GM12872 (cell line): Measurements from ENCODE around the gene PNMA8A.

ENCODE experiments used
- TF ChIP-seq, protein P1 (sequence below): IDR thresholded peaks from 3 replicates; pipeline ENCODE4 v1.5.1; 2011; ENCODE audit warnings: low read depth, mild to moderate bottlenecking, low read length, moderate library complexity; ENCODE audit not compliant: insufficient read depth

The PNMA8A gene

DNA sequence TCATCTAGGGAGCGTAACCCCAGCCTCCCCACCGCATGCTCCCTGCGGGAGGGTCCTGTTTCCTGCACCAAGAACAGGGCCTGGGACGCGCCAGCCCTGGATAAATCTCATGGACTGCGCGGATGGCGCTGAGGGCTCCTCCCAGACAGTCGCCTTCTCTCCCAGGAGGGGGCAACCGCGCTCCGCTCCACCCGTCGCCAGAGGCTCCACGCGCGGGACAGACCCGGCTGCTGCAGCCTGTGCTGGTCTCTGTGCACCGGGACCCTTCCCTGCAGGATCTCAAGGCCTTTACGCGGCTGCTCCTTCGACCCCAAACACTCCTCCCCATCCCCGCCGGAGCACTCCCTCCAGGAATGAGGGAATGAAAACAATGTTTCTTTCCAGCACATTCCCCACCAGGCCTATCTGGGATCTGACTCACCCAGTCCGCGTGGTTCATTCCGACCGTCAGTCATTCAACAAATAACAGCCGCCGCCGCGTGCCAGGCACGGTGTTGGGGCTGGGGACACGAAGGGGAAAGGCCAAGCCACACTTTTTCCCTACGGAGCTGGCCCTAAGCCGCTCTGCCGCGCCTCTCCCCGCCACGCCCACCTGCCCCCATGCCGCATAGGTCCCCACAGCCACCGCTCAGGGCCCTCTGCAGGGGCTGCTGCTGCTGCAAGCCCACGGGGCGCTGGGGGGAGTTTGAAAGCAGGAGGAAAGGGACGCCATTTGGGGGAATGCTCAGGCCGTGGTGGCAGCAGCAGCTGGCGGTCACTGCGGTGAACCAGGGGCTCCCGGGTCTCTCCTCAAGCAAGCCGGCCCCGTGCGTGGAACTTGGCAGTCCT lies 18.3 kb upstream of the PNMA8A start:
- TF ChIP-seq, protein P1, sequence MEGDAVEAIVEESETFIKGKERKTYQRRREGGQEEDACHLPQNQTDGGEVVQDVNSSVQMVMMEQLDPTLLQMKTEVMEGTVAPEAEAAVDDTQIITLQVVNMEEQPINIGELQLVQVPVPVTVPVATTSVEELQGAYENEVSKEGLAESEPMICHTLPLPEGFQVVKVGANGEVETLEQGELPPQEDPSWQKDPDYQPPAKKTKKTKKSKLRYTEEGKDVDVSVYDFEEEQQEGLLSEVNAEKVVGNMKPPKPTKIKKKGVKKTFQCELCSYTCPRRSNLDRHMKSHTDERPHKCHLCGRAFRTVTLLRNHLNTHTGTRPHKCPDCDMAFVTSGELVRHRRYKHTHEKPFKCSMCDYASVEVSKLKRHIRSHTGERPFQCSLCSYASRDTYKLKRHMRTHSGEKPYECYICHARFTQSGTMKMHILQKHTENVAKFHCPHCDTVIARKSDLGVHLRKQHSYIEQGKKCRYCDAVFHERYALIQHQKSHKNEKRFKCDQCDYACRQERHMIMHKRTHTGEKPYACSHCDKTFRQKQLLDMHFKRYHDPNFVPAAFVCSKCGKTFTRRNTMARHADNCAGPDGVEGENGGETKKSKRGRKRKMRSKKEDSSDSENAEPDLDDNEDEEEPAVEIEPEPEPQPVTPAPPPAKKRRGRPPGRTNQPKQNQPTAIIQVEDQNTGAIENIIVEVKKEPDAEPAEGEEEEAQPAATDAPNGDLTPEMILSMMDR, result peak; percentile 22; the same call in 1 of the 3 replicates

DNA sequence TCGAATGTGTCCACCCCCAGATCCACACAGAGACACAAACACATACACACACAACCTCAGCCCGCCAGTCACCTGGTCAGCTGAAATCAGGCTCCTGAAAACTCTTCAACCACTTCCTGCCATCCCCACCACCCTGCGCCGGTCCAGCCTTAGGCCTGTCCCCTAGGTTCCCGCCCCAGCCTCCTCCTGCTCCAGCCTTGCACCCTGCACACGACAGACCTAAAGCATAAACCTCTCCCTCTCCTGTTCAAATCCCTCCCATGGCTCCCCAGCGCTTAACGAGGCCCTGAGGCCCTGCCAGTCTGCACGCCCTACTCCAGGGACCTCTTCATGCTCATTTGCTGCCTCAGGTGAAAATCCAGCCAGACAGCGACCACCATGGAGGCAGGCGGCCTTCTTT lies 17.2 kb upstream of the PNMA8A start:
- TF ChIP-seq, protein P1, result no peak

- TF ChIP-seq, protein P1, result peak; percentile 88
Observed at GRCh38 chr19:46487802-46488445, 16.6 kb upstream of the PNMA8A start.

DNA sequence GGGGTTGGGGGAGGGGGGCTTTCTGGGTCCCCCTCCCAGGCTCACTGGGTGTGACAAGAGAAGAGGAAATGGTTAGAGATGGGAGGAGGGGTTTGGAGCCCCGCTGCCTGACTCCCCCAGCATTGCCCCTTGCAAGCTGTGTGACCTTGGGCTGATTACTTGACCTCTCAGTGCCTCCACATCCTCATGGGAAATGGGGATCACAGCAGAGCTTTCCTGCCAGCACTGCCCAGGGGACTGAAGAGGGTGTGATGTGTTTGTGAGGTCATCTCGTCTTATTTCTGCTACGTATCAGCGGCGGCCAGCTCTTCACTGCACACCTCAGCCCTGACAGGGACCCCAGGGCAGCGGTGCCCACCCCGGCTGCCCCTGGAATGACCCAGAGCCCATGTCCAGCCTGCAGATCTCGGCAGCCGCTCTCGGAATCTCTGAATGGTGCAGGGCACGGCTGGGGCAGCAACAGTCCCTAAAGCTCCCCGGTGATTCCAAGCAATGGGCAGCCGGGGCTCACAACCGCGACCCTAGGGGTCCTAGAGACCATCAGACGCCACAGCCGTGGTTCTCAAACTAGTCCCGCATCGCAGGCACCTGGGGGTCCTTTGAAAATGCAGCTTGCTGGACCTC lies 15.9 kb upstream of the PNMA8A start:
- TF ChIP-seq, protein P1, result no peak

DNA sequence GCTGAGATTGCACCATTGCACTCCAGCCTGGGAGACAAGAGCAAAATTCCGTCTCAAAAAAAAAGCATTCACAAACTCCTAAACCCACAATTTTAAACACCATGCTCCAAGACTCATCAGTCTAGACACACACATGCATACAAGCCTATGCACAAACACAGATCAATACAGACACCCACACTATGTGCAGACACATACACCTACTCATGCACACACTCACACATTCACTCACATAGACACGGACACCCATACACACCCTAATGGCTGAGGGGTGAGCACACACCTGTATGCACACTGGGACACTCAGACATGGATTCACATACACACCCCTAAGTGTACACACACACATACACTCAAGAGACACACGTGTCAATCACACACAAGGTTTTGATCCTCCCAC lies 15.0 kb upstream of the PNMA8A start:
- TF ChIP-seq, protein P1, result no peak

DNA sequence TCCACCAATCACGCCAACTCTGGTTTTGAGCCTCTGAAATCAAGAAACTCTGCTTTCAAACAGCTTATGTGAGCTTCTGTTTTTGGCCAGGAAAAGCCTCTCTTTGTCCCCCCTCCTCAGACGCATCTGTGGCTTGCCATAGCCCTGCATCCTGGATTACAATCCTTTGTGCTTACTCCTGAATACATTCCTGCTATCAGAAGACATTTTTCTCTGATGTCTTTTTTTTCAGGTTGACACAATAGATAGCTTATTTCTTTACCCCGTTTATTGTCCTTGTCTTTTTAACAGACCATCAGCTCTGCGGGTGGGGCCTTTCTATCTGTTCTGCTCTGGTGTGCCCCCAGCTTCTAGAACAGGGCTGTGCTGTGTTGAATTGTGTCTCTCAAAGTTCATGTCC lies 13.3 kb upstream of the PNMA8A start:
- TF ChIP-seq, protein P1, result no peak

GRCh38 chr19:46482631-46483030 lies 11.3 kb upstream of the PNMA8A start:
- TF ChIP-seq, protein P1, result no peak
